BE2C (cell line): ENCODE data around the gene VPS26B.
"Not testable (repeated sequence)": the region's sequence is repeated elsewhere in the genome, so short reads cannot be mapped to it uniquely, and the experiment has no call there.

Experiments
- DNase-seq: peaks from one replicate; pipeline ENCODE4 v3.0.0-alpha.2; 2020
- H3K27me3 ChIP-seq: fragments of 250-450 bp; sonication (Bioruptor Pico); 2 replicates; pipeline ENCODE4 v1.5.1; 2020; ENCODE audit warnings: mild to moderate bottlenecking
- H3K36me3 ChIP-seq: fragments of 250-450 bp; sonication (Bioruptor Pico); 2 replicates; pipeline ENCODE4 v1.5.1; 2020; ENCODE audit warnings: mild to moderate bottlenecking
- H3K4me1 ChIP-seq: fragments of 250-450 bp; sonication (Bioruptor Pico); 2 replicates; pipeline ENCODE4 v1.5.1; 2020
- H3K4me3 ChIP-seq: 2 replicates; pipeline ENCODE4 v1.5.1; 2011; ENCODE audit warnings: low read depth, low read length
- H3K9me3 ChIP-seq: fragments of 250-450 bp; sonication (Bioruptor Pico); 2 replicates; pipeline ENCODE4 v1.5.1; 2020
- CTCF ChIP-seq: IDR thresholded peaks from 2 replicates; pipeline ENCODE4 v1.5.1; 2012; ENCODE audit warnings: mild to moderate bottlenecking, low read depth, low read length

VPS26B gene

DNA sequence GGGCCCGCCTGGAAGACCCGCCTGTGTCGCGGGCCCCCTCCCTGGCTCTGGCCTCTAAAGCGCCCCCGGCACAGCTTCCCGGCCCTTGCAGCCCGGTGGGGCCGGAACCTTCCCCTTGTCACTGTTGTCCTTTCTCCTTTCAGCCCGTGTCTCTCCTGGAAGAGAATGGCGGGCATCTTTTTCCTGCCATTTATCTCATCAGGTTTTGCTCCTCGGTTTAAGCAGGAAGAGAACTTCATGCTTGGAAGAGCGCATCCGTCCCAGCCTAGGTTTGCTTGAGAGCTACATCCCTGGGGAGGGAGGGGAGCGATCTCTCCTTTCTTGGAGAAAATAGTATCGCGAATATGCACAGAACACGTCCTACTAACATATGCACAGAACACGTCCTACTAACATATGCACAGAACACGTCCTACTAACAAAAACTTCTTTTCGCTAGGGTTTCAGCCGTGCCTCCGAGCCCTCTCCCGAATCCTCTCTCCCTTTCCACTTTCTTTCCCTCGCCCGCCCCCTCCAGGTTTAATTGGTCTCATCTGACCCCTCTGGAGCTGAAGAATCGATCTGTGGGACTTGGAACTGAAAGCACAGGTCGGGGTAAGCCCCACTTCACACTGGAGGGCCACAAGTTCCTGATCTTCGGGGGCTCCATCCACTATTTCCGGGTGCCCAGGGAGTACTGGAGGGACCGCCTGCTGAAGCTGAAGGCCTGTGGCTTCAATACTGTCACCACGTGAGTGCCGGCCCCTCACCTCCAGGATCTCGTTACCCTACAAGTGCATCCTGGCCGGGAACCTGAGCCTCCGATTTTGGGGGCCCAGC lies 52.9 kb downstream of the VPS26B start:
- Histone ChIP-seq H3K36me3 (no peaks in the 10 kb centered on the region), H3K4me3 (no peak overlapping the region), H3K27me3 (peaks cover 81% of the 10 kb centered on the region), H3K9me3 (no peaks in the 10 kb centered on the region), H3K4me1 (no peaks in the 10 kb centered on the region)
- no peak for TF ChIP-seq CTCF
- no peak for DNase-seq

DNA sequence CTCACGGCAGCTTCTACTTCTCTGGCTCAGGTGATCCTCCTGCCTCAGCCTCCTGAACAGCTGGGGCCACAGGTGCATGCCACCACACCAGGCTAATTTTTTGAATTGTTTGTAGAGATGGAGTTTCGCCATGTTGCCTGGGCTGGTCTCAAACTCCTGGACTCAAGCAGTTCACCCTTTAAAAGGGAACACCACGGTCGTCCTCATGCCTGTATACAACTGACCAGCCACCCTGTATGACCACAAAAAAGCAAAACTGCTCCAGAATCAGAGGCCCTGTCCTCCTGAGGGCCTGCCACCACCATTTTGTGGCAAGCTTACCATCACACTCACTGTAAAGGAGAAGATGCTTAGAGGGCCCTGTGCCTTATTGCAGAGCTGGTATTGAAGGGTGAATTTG lies 53.9 kb downstream of the VPS26B start:
- Histone ChIP-seq H3K27me3 (peaks cover 73% of the 10 kb centered on the region), H3K4me1 (no peaks in the 10 kb centered on the region), H3K4me3 (no peak overlapping the region), H3K9me3 (no peaks in the 10 kb centered on the region), H3K36me3 (no peaks in the 10 kb centered on the region)
- TF ChIP-seq CTCF, result no peak
- no peak for DNase-seq

DNA sequence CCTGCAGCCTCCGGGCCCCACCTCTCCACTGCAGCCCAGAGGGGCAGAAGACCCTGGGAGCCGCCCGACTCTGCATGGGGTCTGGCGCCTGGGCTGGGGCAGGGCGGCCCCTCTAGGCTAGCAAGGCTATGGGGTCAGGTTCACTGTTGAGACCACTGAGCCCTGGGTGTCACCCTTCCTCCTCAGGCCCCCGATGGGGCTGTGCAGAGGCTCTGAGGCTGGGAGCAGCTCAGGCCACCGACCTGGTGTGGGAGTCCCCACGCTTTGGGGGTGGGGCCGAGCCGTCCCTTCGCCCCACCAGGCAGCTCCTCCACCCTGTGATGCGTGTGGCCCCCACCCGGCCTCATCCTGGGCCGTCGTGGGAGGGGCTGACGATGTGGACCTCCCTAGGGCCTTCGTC lies 57.2 kb downstream of the VPS26B start:
- H3K36me3 ChIP-seq, H3K4me3 ChIP-seq, DNase-seq, H3K4me1 ChIP-seq, H3K9me3 ChIP-seq: not testable (repeated sequence)
- H3K27me3 ChIP-seq, result peaks cover 40% of the 10 kb centered on the region

DNA sequence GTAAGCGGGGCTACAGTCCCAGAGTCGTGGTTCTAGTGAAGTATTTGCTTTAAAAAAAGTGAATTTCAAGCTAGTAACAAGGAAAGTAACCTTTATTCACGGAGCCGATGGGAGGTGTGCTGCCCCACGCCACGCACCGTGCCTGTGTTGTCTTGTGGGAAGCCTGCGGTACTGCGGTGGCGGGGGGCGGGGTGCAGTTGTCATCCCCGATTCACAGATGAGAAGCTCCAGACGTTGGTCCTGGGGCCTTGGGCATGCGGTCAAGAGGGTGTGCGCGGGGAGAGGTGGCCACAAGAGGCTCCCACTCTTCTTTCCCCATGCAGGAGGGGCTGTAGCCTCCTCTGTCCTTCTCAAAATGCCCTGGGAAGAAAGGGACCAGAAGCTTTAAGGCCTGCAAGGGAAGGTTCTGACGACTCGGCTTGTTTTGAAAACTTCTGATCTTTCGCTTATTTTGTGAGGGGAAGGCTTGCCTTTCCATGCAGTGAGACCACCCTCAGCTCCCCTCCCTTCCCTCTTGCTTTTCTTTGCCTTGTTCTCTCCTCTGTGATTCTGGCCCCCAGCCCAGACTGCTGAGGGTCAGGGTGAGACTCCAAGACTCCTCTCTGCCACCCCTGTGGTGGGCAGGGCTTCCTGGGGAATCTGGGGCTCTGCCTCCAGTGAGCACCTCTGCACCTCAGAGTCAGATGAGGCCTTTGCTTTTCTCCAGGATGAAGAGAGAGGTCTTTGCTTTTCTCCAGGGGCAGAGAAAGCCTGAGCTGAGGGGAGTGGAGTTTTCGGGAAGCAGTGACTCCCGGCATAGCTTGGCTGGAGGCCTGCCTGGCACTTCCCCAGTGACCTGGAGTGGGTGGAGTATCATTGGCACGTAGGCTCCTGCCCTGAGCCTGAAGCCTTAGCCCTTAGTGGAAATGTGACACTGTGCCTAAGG lies 57.9 kb downstream of the VPS26B start:
- H3K4me3 ChIP-seq, result no peak overlapping the region
- no peaks in the 10 kb centered on the region for H3K36me3 ChIP-seq
- no peaks in the 10 kb centered on the region for H3K4me1 ChIP-seq
- TF ChIP-seq CTCF, result no peak
- no peak for DNase-seq
- H3K9me3 ChIP-seq, result no peaks in the 10 kb centered on the region
- H3K27me3 ChIP-seq, result peaks cover 33% of the 10 kb centered on the region

DNA sequence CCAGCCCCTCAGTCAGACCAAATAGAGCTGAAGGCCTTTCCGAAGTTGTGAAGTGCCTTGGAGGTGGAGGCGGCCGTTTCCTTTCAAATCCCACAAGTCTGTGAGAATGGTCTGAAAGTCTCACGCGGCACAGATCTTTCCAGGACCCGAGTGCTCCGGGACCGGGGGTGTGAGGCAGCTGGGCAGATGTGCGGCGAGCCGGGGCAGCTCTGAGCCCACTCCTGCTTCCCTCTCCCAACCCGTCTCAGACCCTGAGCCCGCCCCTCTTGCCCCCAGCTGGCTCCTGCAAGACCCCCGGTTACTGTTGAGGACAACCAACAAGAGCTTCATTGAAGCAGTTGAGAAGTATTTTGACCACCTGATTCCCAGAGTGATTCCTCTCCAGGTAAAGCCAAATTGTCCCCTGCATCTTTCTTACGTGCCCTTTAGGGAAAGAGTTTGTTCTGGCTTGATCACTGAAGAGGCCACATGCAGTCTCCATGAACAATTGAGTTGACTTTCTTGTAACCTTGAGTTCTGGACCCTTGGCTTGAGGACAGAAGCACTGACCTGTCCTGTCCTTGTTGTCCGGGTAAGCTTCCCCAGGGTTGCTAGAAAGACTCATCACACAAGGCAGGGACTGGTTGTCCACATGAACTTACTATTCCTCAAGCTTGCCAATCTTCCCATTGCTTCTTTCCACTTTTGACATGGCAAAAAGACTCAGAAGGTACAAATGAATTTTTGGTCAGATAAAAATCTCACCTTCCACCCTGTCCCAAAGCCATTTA lies 59.2 kb downstream of the VPS26B start:
- H3K4me1 ChIP-seq, result no peaks in the 10 kb centered on the region
- H3K4me3 ChIP-seq, result no peak overlapping the region
- peaks cover 20% of the 10 kb centered on the region for H3K27me3 ChIP-seq
- H3K36me3 ChIP-seq, result no peaks in the 10 kb centered on the region
- TF ChIP-seq CTCF, result no peak
- no peak for DNase-seq
- no peaks in the 10 kb centered on the region for H3K9me3 ChIP-seq

DNA sequence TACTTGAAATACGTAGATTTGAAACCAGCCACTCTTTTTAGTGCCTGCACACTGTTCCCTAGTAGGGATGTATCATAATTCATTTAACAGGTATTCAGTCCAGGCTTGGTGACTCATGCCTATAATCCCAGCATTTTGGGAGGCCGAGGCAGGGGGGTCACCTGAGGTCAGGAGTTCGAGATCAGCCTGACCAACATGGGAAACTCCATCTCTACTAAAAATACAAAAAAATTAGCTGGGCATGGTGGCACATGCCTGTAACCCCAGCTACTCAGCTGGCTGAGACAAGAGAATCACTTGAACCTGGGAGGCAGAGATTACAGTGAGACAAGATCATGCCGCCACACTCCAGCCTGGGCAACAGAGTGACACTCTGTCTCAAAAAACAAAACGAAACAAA lies 59.9 kb downstream of the VPS26B start:
- not testable (repeated sequence) for H3K4me1 ChIP-seq, DNase-seq, H3K9me3 ChIP-seq, H3K4me3 ChIP-seq, H3K36me3 ChIP-seq
- H3K27me3 ChIP-seq, result peaks cover 16% of the 10 kb centered on the region
